NCI-H226 (cell line): ENCODE results near the gene PLCXD3.
A peak's percentile ranks its signal among the peaks of the same experiment; 100 is the strongest.

ENCODE experiments used
- DNase-seq: peaks from one replicate; pipeline ENCODE4 v3.0.0-alpha.2; 2015

PLCXD3 gene

DNA sequence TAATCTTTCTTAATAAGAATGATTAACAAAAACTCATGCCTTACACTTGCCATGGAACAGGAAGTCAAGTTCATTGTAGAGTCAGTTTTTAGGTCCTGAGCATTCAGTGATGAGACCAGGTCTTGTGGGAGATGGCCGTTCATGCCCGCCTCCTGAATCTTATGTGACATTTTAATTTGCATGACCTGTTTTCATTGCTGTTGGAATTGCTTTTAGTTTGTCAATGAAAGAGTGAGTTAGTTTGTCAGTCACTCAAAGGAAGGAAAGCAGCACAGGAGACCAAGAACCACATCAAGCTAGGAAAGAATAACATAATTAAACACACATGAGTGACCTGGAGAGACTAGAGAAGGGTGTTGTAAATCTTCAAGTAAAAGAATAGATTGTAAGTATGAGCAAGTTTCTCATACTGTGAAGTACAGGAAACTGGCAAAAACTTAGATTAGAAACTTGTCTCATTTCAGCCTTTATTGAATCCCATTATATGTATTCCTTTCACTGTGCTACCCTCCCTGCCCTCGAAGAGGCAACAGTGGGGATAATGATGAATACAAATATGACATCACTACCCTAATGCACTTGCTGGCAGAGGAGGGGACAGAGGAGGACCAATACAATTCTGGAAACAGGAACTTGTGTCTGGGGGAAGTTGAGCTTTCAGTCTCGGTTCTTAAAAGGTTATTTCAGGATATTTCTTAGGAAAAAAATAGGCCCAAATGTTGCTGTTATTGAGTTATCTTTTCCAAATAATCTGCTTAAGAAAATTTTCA is 232.7 kb downstream of the PLCXD3 start:
- no peak for DNase-seq

DNA sequence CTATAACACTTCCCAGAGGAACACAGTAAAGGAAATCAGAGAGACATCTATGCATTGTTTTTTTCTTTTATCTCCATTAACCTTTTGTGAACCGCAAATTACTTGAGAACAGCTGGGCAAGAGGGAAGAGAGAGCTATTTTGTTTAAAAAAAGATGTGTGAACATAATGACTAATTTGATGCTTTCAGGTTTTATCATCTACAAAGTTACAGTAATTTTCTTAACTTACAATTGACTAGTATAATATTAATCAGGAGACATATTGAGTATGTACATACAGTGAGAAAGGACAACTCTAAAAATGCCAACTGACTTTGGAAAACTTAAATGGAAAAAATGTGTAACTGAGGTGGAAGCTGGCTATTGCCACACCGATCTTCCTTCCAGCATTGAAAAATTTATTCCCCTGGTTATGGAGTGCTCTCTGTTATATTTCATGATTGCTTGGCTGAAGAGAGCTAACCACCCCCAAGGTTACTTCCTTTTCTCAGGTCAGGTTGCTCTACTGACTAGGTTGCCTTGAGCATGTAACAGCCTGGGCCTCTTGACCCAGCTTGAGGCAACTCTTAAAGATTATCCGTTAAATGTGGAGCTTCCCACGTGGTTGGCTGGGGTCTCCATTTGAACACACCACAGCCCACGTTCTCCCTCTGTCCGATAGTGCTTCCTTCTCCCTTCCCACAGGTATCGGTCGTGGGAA is 234.4 kb downstream of the PLCXD3 start:
- no peak for DNase-seq

DNA sequence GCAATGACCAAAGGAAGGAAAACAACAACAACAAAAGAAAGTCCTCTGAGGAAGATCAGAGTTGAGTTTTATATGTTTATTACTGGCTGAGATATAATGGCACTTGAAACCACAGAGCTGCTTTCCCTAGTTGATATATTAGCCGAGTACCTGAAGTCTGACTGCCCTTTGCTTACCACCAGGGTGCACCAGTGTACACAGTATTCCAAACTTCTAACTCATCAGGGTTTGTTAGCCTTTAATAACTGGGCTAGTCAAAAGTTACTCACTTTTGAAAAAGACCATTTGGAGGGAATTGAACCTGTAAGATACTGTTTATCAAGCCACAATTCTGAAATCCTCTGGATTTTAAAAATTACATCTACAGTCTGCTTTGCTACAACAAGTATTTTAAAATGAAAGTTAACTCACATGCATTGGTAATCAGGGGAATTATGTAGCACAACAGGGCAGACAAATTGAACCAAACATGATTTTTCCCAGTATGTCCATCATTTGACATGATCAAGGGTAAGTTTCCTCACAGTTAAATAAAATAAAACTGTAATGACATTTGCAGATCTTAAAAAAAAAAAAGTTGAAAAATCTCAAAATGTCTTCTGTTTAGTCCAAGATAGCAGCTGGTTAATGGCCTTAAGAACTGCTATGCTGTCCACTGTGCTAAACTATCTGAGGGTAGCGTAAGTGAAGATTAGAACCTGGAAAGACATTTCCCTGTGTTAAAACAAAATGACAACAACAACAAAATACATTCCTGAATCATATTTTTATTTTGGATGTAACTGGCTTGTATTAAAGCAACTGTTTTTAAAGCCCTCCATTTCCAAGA is 239.8 kb downstream of the PLCXD3 start:
- DNase-seq, result peak; percentile 7

DNA sequence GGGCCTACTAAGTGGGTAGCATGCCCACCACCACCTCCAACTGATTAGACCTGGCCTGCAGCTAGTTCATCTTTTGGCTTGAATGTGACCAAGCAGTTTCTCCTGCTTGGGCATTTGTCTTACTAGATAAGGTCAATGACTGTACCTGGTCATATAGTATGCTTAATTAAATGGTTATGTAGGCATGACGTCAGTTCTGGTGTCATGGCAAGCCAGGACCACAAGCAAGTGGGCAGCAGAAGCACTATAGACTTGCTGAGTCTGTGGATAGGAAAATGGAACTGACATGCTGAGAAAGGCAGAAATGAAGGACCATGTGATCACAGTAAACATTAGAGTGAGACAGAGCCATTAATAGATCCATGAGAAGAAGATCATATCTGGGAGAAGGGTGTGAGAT is 241.5 kb downstream of the PLCXD3 start:
- no peak for DNase-seq

DNA sequence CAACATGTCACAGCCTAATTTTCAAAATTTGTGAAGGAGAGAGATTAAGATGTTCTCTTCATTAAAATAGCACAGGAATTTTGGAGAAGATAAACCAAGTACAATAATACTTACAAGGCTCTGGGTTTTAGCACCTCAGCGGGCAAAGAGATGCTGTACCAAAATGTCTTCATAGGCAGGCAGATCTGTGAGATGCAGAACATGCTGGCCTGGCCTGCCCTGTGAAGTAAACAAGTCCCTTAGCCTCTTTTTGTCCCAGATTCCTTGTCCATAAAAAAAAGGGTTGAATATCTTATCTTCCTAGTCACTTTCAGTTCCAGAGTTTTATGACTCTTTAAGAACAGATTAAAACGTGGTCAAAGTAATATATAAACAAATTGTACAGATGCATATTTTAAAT is 244.0 kb downstream of the PLCXD3 start:
- DNase-seq, result no peak

DNA sequence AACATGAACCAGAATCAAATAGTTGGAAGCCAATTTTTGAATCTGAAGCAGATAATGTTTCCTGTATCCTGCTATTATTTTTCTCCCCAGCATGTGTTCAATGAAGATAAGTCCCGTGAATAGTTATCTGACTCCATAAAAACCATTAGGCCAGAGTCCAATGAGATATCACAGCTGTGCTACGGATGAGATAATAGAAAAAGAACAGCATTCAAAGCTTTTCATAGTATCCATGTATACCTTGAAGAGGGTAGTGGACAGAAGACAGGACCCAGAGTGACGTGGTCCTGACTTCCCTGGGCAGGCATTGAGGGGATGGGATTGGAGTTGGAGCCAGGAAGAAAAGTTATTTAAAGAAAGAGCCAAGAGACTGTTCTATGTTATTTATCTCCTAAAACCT is 246.4 kb downstream of the PLCXD3 start:
- DNase-seq, result no peak

DNA sequence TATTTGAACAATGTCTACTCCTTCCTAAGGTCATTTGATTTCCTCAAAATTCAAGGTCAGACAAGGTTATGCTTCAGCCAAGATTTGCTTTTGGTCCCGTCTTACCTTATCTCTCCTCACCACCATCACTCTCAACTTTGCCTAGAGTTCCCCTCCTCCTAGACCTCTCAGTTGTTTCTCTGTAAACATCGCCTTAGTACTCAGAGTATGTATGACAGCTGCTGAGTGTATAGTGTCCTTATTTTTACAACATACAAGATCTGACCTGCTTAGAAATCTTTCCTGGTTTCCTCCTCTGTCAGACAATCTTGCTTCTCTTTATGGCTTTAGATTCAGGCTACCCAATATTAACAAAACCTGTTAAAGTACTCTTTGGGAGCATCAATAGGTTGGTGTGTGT is 247.1 kb downstream of the PLCXD3 start:
- DNase-seq, result no peak
